Esophagus squamous epithelium (tissue), 5 donors: Measurements from ENCODE around the gene KATNAL1. TPM values are rescaled to one million over a fixed set of nuclear protein-coding genes. Genes with fewer than 3 reads are reported as not detected.
"Not testable (repeated sequence)": the region's sequence is repeated elsewhere in the genome, so short reads cannot be mapped to it uniquely, and the experiment has no call there.

Source experiments
- DNase-seq: peaks from one replicate; lab custom pipeline; 2025; lab: John Stamatoyannopoulos, UW
- H3K27ac ChIP-seq, 4 donors: fragments of 200-600 bp; sonication (generic); one replicate each; pipeline ENCODE4 v1.5.1; 2016 to 2019; ENCODE audit warnings: mild to moderate bottlenecking in 1 of 4
- H3K27me3 ChIP-seq, 4 donors: fragments of 200-600 bp; sonication (generic); 1 replicate in 3 of 4; 2 replicates in 1 of 4; pipeline versions ENCODE4 v1.5.1 to v1.6.0; 2017 to 2021; ENCODE audit warnings: antibody characterized with exemption in 1 of 4
- H3K36me3 ChIP-seq, 3 donors: fragments of 200-600 bp; sonication (generic); one replicate each; pipeline ENCODE4 v1.5.1; 2016 to 2019
- H3K4me1 ChIP-seq, 3 donors: fragments of 200-600 bp; sonication (generic); one replicate each; pipeline ENCODE4 v1.5.1; 2017 to 2019
- H3K4me3 ChIP-seq, 4 donors: fragments of 200-600 bp; sonication (generic); 1 replicate in 3 of 4; 2 replicates in 1 of 4; pipeline ENCODE4 v1.5.1; 2016 to 2019; ENCODE audit warnings: mild to moderate bottlenecking in 2 of 4, moderate library complexity in 1 of 4
- H3K9me3 ChIP-seq, 3 donors: fragments of 200-600 bp; sonication (generic); one replicate each; pipeline ENCODE4 v1.5.1; 2016 to 2019
- POLR2A ChIP-seq, 4 donors: fragments of 450-650 bp; IDR thresholded peaks; one replicate each; pipeline ENCODE4 v1.6.1; 2017; ENCODE audit warnings: antibody characterized with exemption in 4 of 4, mild to moderate bottlenecking in 4 of 4, moderate library complexity in 3 of 4
- WGBS, 2 donors: methylation state at CpG; one replicate each; pipeline ENCODE4 v1.1.5; 2018; 5-methylcytosine and 5-hydroxymethylcytosine counted together
- intact Hi-C: fragments of 100-400 bp; cut with DNase I; formaldehyde crosslinking; loops from one replicate; pipeline ENCODE4 v1.15.0; 2022
- total RNA-seq, 4 donors: library from RNA; depleted of rRNA; stranded (reverse); fragments of >200 nt; gene quantifications; one replicate each; pipeline ENCODE4 v1.1.0, GENCODE V29; 2016
- TF ChIP-seq, protein P1 (sequence below), 6 experiments: fragments of 450-650 bp in 4 of 6; fragments of 200-600 bp in 2 of 6; sonication (generic) in 2 of 6; IDR thresholded peaks; one replicate each; pipeline ENCODE4 v1.5.1; 2016 to 2019; ENCODE audit warnings: antibody characterized with exemption in 6 of 6, mild to moderate bottlenecking in 4 of 6, moderate library complexity in 4 of 6
- donor health status: DM: yes; HTN: yes; CAD: no.

The KATNAL1 gene
- total RNA-seq, 4 donors from 2014 or later = 1.4 to 13.4 (median 6.2) TPM

DNA sequence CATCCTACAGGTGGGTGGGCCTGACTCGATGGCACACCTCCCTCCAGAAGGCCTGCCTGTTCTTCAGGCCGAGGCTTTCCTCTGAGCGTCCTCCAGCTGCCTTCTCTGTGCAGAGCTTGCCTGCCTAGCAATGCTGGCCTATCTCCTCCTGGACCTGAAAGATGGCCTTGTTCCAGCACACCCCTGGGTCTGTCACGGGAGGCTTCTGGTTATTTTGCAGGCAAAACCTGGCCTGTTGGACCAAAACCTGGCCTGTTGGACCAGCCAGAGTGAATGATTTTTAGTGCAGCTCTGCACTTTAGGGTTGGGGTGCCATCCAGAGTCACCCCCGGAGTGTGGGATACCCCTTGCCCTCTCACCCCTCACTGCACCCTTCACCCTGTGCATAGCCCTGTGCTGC is 128.4 kb downstream of the KATNAL1 start:
- no peaks in the 10 kb centered on the region for H3K4me1 ChIP-seq
- H3K9me3 ChIP-seq = no peaks in the 10 kb centered on the region
- no peak for TF ChIP-seq POLR2A (IDR thresholded peaks at IDR 0.05)
- TF ChIP-seq, protein P1, sequence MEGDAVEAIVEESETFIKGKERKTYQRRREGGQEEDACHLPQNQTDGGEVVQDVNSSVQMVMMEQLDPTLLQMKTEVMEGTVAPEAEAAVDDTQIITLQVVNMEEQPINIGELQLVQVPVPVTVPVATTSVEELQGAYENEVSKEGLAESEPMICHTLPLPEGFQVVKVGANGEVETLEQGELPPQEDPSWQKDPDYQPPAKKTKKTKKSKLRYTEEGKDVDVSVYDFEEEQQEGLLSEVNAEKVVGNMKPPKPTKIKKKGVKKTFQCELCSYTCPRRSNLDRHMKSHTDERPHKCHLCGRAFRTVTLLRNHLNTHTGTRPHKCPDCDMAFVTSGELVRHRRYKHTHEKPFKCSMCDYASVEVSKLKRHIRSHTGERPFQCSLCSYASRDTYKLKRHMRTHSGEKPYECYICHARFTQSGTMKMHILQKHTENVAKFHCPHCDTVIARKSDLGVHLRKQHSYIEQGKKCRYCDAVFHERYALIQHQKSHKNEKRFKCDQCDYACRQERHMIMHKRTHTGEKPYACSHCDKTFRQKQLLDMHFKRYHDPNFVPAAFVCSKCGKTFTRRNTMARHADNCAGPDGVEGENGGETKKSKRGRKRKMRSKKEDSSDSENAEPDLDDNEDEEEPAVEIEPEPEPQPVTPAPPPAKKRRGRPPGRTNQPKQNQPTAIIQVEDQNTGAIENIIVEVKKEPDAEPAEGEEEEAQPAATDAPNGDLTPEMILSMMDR (IDR thresholded peaks at IDR 0.05) = no peak
- no peak overlapping the region for H3K27ac ChIP-seq
- no peak overlapping the region for H3K4me3 ChIP-seq
- no peak for DNase-seq
- H3K36me3 ChIP-seq = no peaks in the 10 kb centered on the region
- H3K27me3 ChIP-seq = no peaks in the 10 kb centered on the region
- 88% methylated on average over 5 of the region's 5 CpGs for WGBS, 2 donors
- intact Hi-C loops = no loop called here

DNA sequence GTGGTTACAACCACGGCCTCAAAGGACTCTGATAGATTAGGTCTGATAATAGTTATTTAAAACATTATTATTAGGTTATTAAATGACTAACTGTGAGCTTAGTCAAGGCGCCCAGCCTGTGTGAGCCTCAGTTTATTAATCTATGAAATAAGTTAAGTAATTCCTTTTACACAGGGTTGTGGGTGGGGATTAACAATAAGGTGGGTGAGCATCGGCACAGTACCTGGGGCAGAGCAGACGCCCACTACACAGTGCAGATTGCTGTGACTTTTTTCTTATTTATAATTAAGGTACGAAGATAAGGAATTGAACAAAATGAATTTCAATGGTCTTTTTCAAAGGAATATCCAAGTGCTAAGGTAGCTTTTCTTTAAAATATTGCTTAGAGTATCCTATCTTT is 132.2 kb downstream of the KATNAL1 start:
- no peak overlapping the region for H3K4me3 ChIP-seq
- no peaks in the 10 kb centered on the region for H3K27me3 ChIP-seq
- H3K4me1 ChIP-seq = peaks cover 0 to 6% (median 0%) of the 10 kb centered on the region in 3 donors
- WGBS, 2 donors = 93 to 94% methylated on average over 5 of the region's 5 CpGs
- H3K9me3 ChIP-seq = no peaks in the 10 kb centered on the region
- intact Hi-C loops = no loop called here
- no peak for TF ChIP-seq POLR2A (IDR thresholded peaks at IDR 0.05)
- TF ChIP-seq, protein P1 (IDR thresholded peaks at IDR 0.05) = no peak
- H3K27ac ChIP-seq = no peak overlapping the region
- H3K36me3 ChIP-seq = no peaks in the 10 kb centered on the region
- no peak for DNase-seq

DNA sequence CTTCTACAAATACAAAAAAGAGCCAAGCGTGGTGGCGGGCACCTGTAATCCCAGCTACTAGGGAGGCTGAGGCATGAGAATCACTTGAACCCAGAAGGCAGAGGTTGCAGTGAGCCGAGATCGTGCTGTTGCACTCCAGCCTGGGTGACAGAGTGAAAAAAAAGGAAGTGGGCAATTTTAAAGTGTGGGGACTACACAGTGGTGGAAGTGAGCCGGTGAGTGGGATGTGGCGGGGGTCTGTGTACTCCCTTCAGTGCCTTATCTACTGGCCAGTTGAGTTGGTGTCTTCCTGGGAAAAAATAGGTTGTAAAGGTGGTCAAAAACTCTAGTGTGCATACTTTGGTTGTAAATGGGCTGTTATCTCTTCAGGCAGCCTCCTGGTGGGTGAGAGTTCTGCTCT is 133.1 kb downstream of the KATNAL1 start:
- H3K9me3 ChIP-seq, intact Hi-C loops, H3K27ac ChIP-seq, H3K27me3 ChIP-seq, H3K36me3 ChIP-seq, H3K4me3 ChIP-seq, DNase-seq, H3K4me1 ChIP-seq: not testable (repeated sequence)
- 69 to 74% methylated on average over 6 of the region's 6 CpGs for WGBS, 2 donors

DNA sequence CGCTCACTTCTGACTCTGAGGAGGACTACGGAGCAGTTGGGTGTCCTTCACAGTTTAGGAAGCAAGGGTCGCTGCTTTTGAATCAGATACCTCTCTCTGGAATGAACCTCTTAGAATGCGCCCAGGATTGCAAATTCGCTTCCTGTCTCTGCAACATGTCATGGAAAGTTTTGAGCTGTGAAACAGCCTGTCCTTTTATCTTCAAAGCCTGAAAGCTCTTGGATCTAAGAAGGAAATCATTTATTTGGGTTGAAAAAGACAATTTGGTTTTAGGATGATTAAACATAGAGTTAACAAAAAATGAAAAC is 134.1 kb downstream of the KATNAL1 start:
- no peak overlapping the region for H3K27ac ChIP-seq
- TF ChIP-seq, protein P1 (IDR thresholded peaks at IDR 0.05) = no peak
- TF ChIP-seq POLR2A (IDR thresholded peaks at IDR 0.05) = no peak
- H3K9me3 ChIP-seq = no peaks in the 10 kb centered on the region
- H3K36me3 ChIP-seq = no peaks in the 10 kb centered on the region
- no peak overlapping the region for H3K4me3 ChIP-seq
- no peaks in the 10 kb centered on the region for H3K27me3 ChIP-seq
- intact Hi-C loops = no loop called here
- peaks cover 0 to 6% (median 0%) of the 10 kb centered on the region in 3 donors for H3K4me1 ChIP-seq
- 76 to 87% methylated on average over 4 to 5 of the region's 5 CpGs for WGBS, 2 donors
- no peak for DNase-seq

DNA sequence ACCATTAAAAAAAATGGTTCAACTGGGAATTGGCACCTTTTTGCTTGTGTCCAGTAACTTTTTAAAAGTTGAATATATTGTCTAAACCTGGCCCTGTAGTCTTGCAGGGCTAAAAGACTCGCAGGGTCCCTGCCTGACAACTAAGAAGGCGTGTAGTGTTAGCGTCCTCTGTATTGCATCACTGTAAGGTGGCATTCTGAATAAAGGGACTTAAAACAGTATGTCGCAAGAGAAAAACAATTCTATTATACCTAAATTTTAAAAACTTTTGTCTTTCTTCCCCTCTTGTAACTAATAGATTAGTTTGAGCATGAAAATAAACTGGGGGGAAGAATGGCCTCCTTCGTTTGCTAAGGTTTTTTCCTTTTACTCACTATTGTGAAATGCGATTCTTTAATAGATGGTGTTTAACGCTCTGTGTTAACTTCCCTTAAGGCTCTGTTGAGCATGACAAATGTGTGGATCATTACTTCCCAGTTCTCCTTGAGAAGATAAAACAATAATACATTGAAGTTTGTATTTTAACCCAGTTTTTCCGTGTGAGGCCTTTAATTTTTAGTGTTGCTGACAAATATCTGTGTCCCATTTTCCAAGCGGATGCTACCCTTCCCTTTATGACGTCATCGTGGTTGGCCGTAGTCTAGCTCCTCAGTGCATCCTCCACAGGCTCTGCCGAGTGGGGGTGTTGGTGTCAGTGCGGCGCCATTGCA is 134.6 kb downstream of the KATNAL1 start:
- TF ChIP-seq, protein P1 (IDR thresholded peaks at IDR 0.05) = no peak
- TF ChIP-seq POLR2A (IDR thresholded peaks at IDR 0.05) = no peak
- Histone ChIP-seq H3K9me3 (no peaks in the 10 kb centered on the region), H3K4me1 (peaks cover 0 to 6% (median 0%) of the 10 kb centered on the region in 3 donors), H3K4me3 (no peak overlapping the region), H3K27me3 (no peaks in the 10 kb centered on the region), H3K36me3 (no peaks in the 10 kb centered on the region), H3K27ac (no peak overlapping the region)
- WGBS, 2 donors = 77 to 85% methylated on average over 14 to 15 of the region's 15 CpGs
- intact Hi-C loops = no loop called here
- DNase-seq = no peak
